Mucosa of rectum (tissue), 2 donors: ENCODE results near the gene TTK.

Experiments
- H3K27ac ChIP-seq, 2 donors: one replicate each; pipeline ENCODE4 v1.7.0; 2013; ENCODE audit warnings: inconsistent platforms in 2 of 2, low read depth in 2 of 2, low read length in 2 of 2
- H3K27me3 ChIP-seq, 2 donors: one replicate each; pipeline ENCODE4 v1.7.0; 2013; ENCODE audit warnings: low read length in 2 of 2; ENCODE audit not compliant: control insufficient read depth in 2 of 2, insufficient read depth in 2 of 2
- H3K36me3 ChIP-seq, 2 donors: one replicate each; pipeline ENCODE4 v1.7.0; 2013; ENCODE audit warnings: low read length in 2 of 2; ENCODE audit not compliant: control insufficient read depth in 2 of 2, insufficient read depth in 2 of 2
- H3K4me1 ChIP-seq, 2 donors: one replicate each; pipeline ENCODE4 v1.7.0; 2013; ENCODE audit warnings: low read length in 2 of 2, mild to moderate bottlenecking in 1 of 2; ENCODE audit not compliant: control insufficient read depth in 2 of 2, insufficient read depth in 2 of 2
- H3K4me3 ChIP-seq, 2 donors: one replicate each; pipeline ENCODE4 v1.7.0; 2013; ENCODE audit warnings: low read length in 2 of 2
- H3K9ac ChIP-seq, 2 donors: one replicate each; pipeline ENCODE4 v1.7.0; 2013; ENCODE audit warnings: low read length in 2 of 2, low read depth in 1 of 2, mild to moderate bottlenecking in 1 of 2
- H3K9me3 ChIP-seq, 2 donors: one replicate each; pipeline ENCODE4 v1.7.0; 2013; ENCODE audit warnings: low read length in 2 of 2; ENCODE audit not compliant: control insufficient read depth in 2 of 2
- donor health status: healthy.
- donor health status: Normal muscosa, but diverticular disease.

Gene TTK

GRCh38 chr6:80004173-80005072 is at the start of gene TTK:
TTK (plus strand) TSS chr6:80004649; CDS start chr6:80005844, 1,195 bp downstream.
- peak within 1 kb of the TSS; percentile 86 to 88 for H3K27ac ChIP-seq
- no peaks in the 10 kb centered on the region for H3K27me3 ChIP-seq
- H3K9me3 ChIP-seq: no peaks in the 10 kb centered on the region
- H3K4me3 ChIP-seq: peak within 1 kb of the TSS; percentile 92 to 94
- H3K9ac ChIP-seq: peak within 1 kb of the TSS; percentile 80 to 87
- H3K4me1 ChIP-seq: peaks cover 2 to 11% of the 10 kb centered on the region in 2 donors
- no peaks in the 10 kb centered on the region for H3K36me3 ChIP-seq

GRCh38 chr6:79954849-79955248 is 49.6 kb upstream of the TTK start:
- no peak overlapping the region for H3K4me3 ChIP-seq
- H3K9ac ChIP-seq: no peak overlapping the region
- peaks cover 0 to 3% of the 10 kb centered on the region in 2 donors for H3K27me3 ChIP-seq
- H3K27ac ChIP-seq: no peak overlapping the region
- no peaks in the 10 kb centered on the region for H3K9me3 ChIP-seq
- no peaks in the 10 kb centered on the region for H3K36me3 ChIP-seq
- no peaks in the 10 kb centered on the region for H3K4me1 ChIP-seq

- H3K4me3 ChIP-seq: no peak overlapping the region
- H3K27me3 ChIP-seq: no peaks in the 10 kb centered on the region
- H3K27ac ChIP-seq: no peak overlapping the region
Measured at GRCh38 chr6:79964607-79965081, 39.8 kb upstream of the TTK start.

GRCh38 chr6:79967178-79967577 is 37.3 kb upstream of the TTK start:
- H3K27me3 ChIP-seq: no peaks in the 10 kb centered on the region
- no peak overlapping the region for H3K9ac ChIP-seq
- H3K36me3 ChIP-seq: no peaks in the 10 kb centered on the region

More at GRCh38 chr6:79964607-79965081, 39.8 kb upstream of the TTK start:
- Histone ChIP-seq H3K9me3 (no peaks in the 10 kb centered on the region), H3K4me1 (no peaks in the 10 kb centered on the region), H3K36me3 (no peaks in the 10 kb centered on the region), H3K9ac (no peak overlapping the region)

GRCh38 chr6:79969784-79970183 is 34.7 kb upstream of the TTK start:
- Histone ChIP-seq H3K36me3 (no peaks in the 10 kb centered on the region), H3K9ac (no peak overlapping the region), H3K27me3 (no peaks in the 10 kb centered on the region), H3K4me1 (no peaks in the 10 kb centered on the region), H3K9me3 (peaks cover 0 to 3% of the 10 kb centered on the region in 2 donors), H3K4me3 (no peak overlapping the region), H3K27ac (no peak overlapping the region)

More at GRCh38 chr6:79967178-79967577, 37.3 kb upstream of the TTK start:
- no peaks in the 10 kb centered on the region for H3K4me1 ChIP-seq
- no peak overlapping the region for H3K4me3 ChIP-seq
- H3K27ac ChIP-seq: no peak overlapping the region
- peaks cover 0 to 3% of the 10 kb centered on the region in 2 donors for H3K9me3 ChIP-seq

GRCh38 chr6:79971193-79971592 is 33.3 kb upstream of the TTK start:
- H3K4me1 ChIP-seq: no peaks in the 10 kb centered on the region
- H3K4me3 ChIP-seq: no peak overlapping the region

GRCh38 chr6:79981652-79982051 is 22.8 kb upstream of the TTK start:
- Histone ChIP-seq H3K9ac (no peak overlapping the region), H3K27me3 (no peaks in the 10 kb centered on the region), H3K36me3 (no peaks in the 10 kb centered on the region), H3K9me3 (no peaks in the 10 kb centered on the region), H3K4me3 (no peak overlapping the region), H3K27ac (no peak overlapping the region), H3K4me1 (no peaks in the 10 kb centered on the region)

More at GRCh38 chr6:79971193-79971592, 33.3 kb upstream of the TTK start:
- Histone ChIP-seq H3K9ac (no peak overlapping the region), H3K36me3 (no peaks in the 10 kb centered on the region), H3K9me3 (peaks cover 0 to 3% of the 10 kb centered on the region in 2 donors), H3K27ac (no peak overlapping the region), H3K27me3 (no peaks in the 10 kb centered on the region)

- Histone ChIP-seq H3K9ac (no peak overlapping the region), H3K4me3 (no peak overlapping the region), H3K36me3 (no peaks in the 10 kb centered on the region), H3K9me3 (no peaks in the 10 kb centered on the region), H3K27me3 (no peaks in the 10 kb centered on the region), H3K4me1 (no peaks in the 10 kb centered on the region), H3K27ac (no peak overlapping the region)
Measured at GRCh38 chr6:79984261-79984660, 20.2 kb upstream of the TTK start.

GRCh38 chr6:79985128-79985527 is 19.3 kb upstream of the TTK start:
- H3K4me1 ChIP-seq: no peaks in the 10 kb centered on the region
- H3K36me3 ChIP-seq: no peaks in the 10 kb centered on the region
- H3K9me3 ChIP-seq: no peaks in the 10 kb centered on the region
- no peaks in the 10 kb centered on the region for H3K27me3 ChIP-seq
- no peak overlapping the region for H3K4me3 ChIP-seq
- H3K27ac ChIP-seq: no peak overlapping the region
- no peak overlapping the region for H3K9ac ChIP-seq

- no peaks in the 10 kb centered on the region for H3K27me3 ChIP-seq
- no peaks in the 10 kb centered on the region for H3K4me1 ChIP-seq
- no peak overlapping the region for H3K27ac ChIP-seq
- H3K36me3 ChIP-seq: no peaks in the 10 kb centered on the region
- no peak overlapping the region for H3K4me3 ChIP-seq
- no peaks in the 10 kb centered on the region for H3K9me3 ChIP-seq
- H3K9ac ChIP-seq: no peak overlapping the region
Measured at GRCh38 chr6:79989641-79990040, 14.8 kb upstream of the TTK start.
